Effector memory CD8-positive, alpha-beta T cell (primary cell): ENCODE results near the gene KRTAP5-6.
A peak's percentile ranks its signal among the peaks of the same experiment; 100 is the strongest.

ENCODE experiments used
- ATAC-seq: fragments of 150-1000 bp; cut with Tn5 transposase; replicated peaks from 2 replicates; pipeline ENCODE4 v1.10.0; 2021; ENCODE audit warnings: mild to moderate bottlenecking, moderate library complexity
- DNase-seq, 3 experiments: peaks; one replicate each; pipeline ENCODE4 v3.0.0; 2021
- H3K27ac Mint-ChIP-seq, 2 donors: one replicate each; pipeline ENCODE4 v1.8.0; 2022; ENCODE audit warnings: mild to moderate bottlenecking in 2 of 2, mixed read lengths in 2 of 2, moderate library complexity in 2 of 2
- H3K27me3 Mint-ChIP-seq, 2 donors: one replicate each; pipeline ENCODE4 v1.8.0; 2022; ENCODE audit warnings: mixed read lengths in 2 of 2
- H3K36me3 Mint-ChIP-seq: one replicate; pipeline ENCODE4 v1.8.0; 2022; ENCODE audit warnings: mild to moderate bottlenecking, moderate library complexity, mixed read lengths; ENCODE audit not compliant: insufficient read depth
- H3K4me1 Mint-ChIP-seq, 2 donors: one replicate each; pipeline ENCODE4 v1.8.0; 2022; ENCODE audit warnings: low read depth in 2 of 2, mixed read lengths in 2 of 2
- H3K4me3 Mint-ChIP-seq, 2 donors: one replicate each; pipeline ENCODE4 v1.8.0; 2022; ENCODE audit warnings: mild to moderate bottlenecking in 2 of 2, mixed read lengths in 2 of 2, moderate library complexity in 2 of 2
- H3K9me3 Mint-ChIP-seq, 2 donors: one replicate each; pipeline ENCODE4 v1.8.0; 2022; ENCODE audit warnings: mixed read lengths in 2 of 2

Gene KRTAP5-6

GRCh38 chr11:1742869-1743584 is 46.0 kb downstream of the KRTAP5-6 start:
- no peak for DNase-seq
- H3K36me3 Mint-ChIP-seq, result no peaks in the 10 kb centered on the region
- H3K4me1 Mint-ChIP-seq, result peaks cover 0 to 3% of the 10 kb centered on the region in 2 donors
- no peak overlapping the region for H3K4me3 Mint-ChIP-seq
- H3K27me3 Mint-ChIP-seq, result peaks cover 0 to 8% of the 10 kb centered on the region in 2 donors
- no peak for ATAC-seq
- H3K9me3 Mint-ChIP-seq, result peaks cover 0 to 2% of the 10 kb centered on the region in 2 donors
- no peak overlapping the region for H3K27ac Mint-ChIP-seq

GRCh38 chr11:1743585-1744136 is 46.7 kb downstream of the KRTAP5-6 start:
- H3K4me1 Mint-ChIP-seq, result peaks cover 0 to 3% of the 10 kb centered on the region in 2 donors
- DNase-seq (no peak), ATAC-seq (no peak)
- no peak overlapping the region for H3K27ac Mint-ChIP-seq
- H3K36me3 Mint-ChIP-seq, result no peaks in the 10 kb centered on the region
- peaks cover 0 to 2% of the 10 kb centered on the region in 2 donors for H3K9me3 Mint-ChIP-seq
- H3K27me3 Mint-ChIP-seq, result peaks cover 0 to 2% of the 10 kb centered on the region in 2 donors
- H3K4me3 Mint-ChIP-seq, result no peak overlapping the region

- no peak for DNase-seq
- no peaks in the 10 kb centered on the region for H3K36me3 Mint-ChIP-seq
- no peak overlapping the region for H3K27ac Mint-ChIP-seq
- peaks cover under 1 to 3% of the 10 kb centered on the region in 2 donors for H3K4me1 Mint-ChIP-seq
- peaks cover 0 to 2% of the 10 kb centered on the region in 2 donors for H3K9me3 Mint-ChIP-seq
- no peak for ATAC-seq
- peaks cover 0 to 2% of the 10 kb centered on the region in 2 donors for H3K27me3 Mint-ChIP-seq
- H3K4me3 Mint-ChIP-seq, result no peak overlapping the region
Observed at GRCh38 chr11:1744137-1744886, 47.3 kb downstream of the KRTAP5-6 start.

- no peak for ATAC-seq
- peaks cover 6 to 10% of the 10 kb centered on the region in 2 donors for H3K27me3 Mint-ChIP-seq
- H3K4me3 Mint-ChIP-seq, result no peak overlapping the region
- H3K9me3 Mint-ChIP-seq, result peaks cover 0 to 2% of the 10 kb centered on the region in 2 donors
- H3K27ac Mint-ChIP-seq, result no peak overlapping the region
- DNase-seq, result no peak
- H3K4me1 Mint-ChIP-seq, result peaks cover 8 to 11% of the 10 kb centered on the region in 2 donors
- no peaks in the 10 kb centered on the region for H3K36me3 Mint-ChIP-seq
Observed at GRCh38 chr11:1744891-1745700, 48.1 kb downstream of the KRTAP5-6 start.

- peaks cover 13 to 17% of the 10 kb centered on the region in 2 donors for H3K27me3 Mint-ChIP-seq
- peaks cover 0 to 2% of the 10 kb centered on the region in 2 donors for H3K9me3 Mint-ChIP-seq
- no peak overlapping the region for H3K27ac Mint-ChIP-seq
- H3K36me3 Mint-ChIP-seq, result no peaks in the 10 kb centered on the region
- H3K4me3 Mint-ChIP-seq, result no peak overlapping the region
- DNase-seq, result no peak
- peaks cover 14 to 18% of the 10 kb centered on the region in 2 donors for H3K4me1 Mint-ChIP-seq
- no peak for ATAC-seq
Observed at GRCh38 chr11:1745701-1746320, 48.8 kb downstream of the KRTAP5-6 start.

GRCh38 chr11:1746511-1746931 is 49.5 kb downstream of the KRTAP5-6 start:
- H3K27me3 Mint-ChIP-seq, result peaks cover 13 to 19% of the 10 kb centered on the region in 2 donors

GRCh38 chr11:1746956-1747752 is 50.2 kb downstream of the KRTAP5-6 start:
- no peak for ATAC-seq

More at GRCh38 chr11:1746511-1746931, 49.5 kb downstream of the KRTAP5-6 start:
- Mint-ChIP-seq H3K4me1 (peaks cover 14 to 18% of the 10 kb centered on the region in 2 donors), H3K36me3 (peaks cover 4% of the 10 kb centered on the region), H3K27ac (no peak overlapping the region), H3K9me3 (peaks cover 0 to 2% of the 10 kb centered on the region in 2 donors), H3K4me3 (no peak overlapping the region)
- DNase-seq (no peak), ATAC-seq (no peak)

More at GRCh38 chr11:1746956-1747752, 50.2 kb downstream of the KRTAP5-6 start:
- peaks cover 13 to 19% of the 10 kb centered on the region in 2 donors for H3K27me3 Mint-ChIP-seq
- peaks cover 9% of the 10 kb centered on the region for H3K36me3 Mint-ChIP-seq
- H3K9me3 Mint-ChIP-seq, result peaks cover 0 to 2% of the 10 kb centered on the region in 2 donors
- peak overlapping the region in 1 of 2 donors; percentile 5 for H3K4me3 Mint-ChIP-seq
- H3K4me1 Mint-ChIP-seq, result peaks cover 14 to 18% of the 10 kb centered on the region in 2 donors
- H3K27ac Mint-ChIP-seq, result no peak overlapping the region
- no peak for DNase-seq
